ENCODE results near the gene TMC7.

GRCh38 chr16:19068237-19068815 lies 84.6 kb downstream of the TMC7 start:
- no peak for TF ChIP-seq CTCF (IDR thresholded peaks at IDR 0.05; ENCODE audit: insufficient read depth, low read length)
- TF ChIP-seq POLR2AphosphoS5 (IDR thresholded peaks at IDR 0.05; ENCODE audit: low read depth) = no peak
- TF ChIP-seq SPI1 (IDR thresholded peaks at IDR 0.05; ENCODE audit: borderline replicate concordance, low read depth) = no peak
- TF ChIP-seq GABPA (IDR thresholded peaks at IDR 0.05; ENCODE audit: low read depth) = no peak
